HepG2 (cell line): ENCODE data around the gene PPP2R2D. TPM values are rescaled to one million over a fixed set of nuclear protein-coding genes. Genes with fewer than 3 reads are reported as not detected.

Experiments used
- GMEB2 ChIP-seq: IDR thresholded peaks from 2 replicates; pipeline ENCODE4 v1.6.1; 2016; ENCODE audit warnings: missing biosample characterization, missing genetic modification reagents, low read depth
- KLF11 ChIP-seq: IDR thresholded peaks from 2 replicates; pipeline ENCODE4 v1.6.1; 2016; ENCODE audit warnings: missing compliant biosample characterization
- MAX ChIP-seq: IDR thresholded peaks from 2 replicates; pipeline ENCODE4 v1.6.1; 2012; ENCODE audit warnings: inconsistent platforms
- MLXIP ChIP-seq: sonication (generic); formaldehyde crosslinking; IDR thresholded peaks from 2 replicates; pipeline ENCODE4 v1.9.0; 2021; ENCODE audit warnings: missing genetic modification reagents, borderline replicate concordance
- REPIN1 ChIP-seq: sonication (generic); formaldehyde crosslinking; IDR thresholded peaks from 2 replicates; pipeline ENCODE4 v1.8.0; 2022; ENCODE audit warnings: missing genetic modification reagents, low read depth, mild to moderate bottlenecking, borderline replicate concordance
- REST ChIP-seq, 2 experiments: IDR thresholded peaks; 2 replicates each; pipeline ENCODE4 v1.6.1; 2011 to 2012; ENCODE audit warnings: low read length in 2 of 2, borderline replicate concordance in 1 of 2, low read depth in 1 of 2, mild to moderate bottlenecking in 1 of 2, moderate library complexity in 1 of 2
- SKIL ChIP-seq: sonication (generic); formaldehyde crosslinking; IDR thresholded peaks from 2 replicates; pipeline ENCODE4 v1.8.0; 2022; ENCODE audit warnings: missing genetic modification reagents, mild to moderate bottlenecking, moderate library complexity, borderline replicate concordance
- SUZ12 ChIP-seq: fragments of 150-350 bp; IDR thresholded peaks from 2 replicates; pipeline ENCODE4 v1.6.1; 2014; ENCODE audit warnings: low read depth, low read length
- ZBTB26 ChIP-seq: IDR thresholded peaks from 2 replicates; pipeline ENCODE4 v1.6.1; 2016; ENCODE audit warnings: missing compliant biosample characterization, missing genetic modification reagents, borderline replicate concordance
- ZNF484 ChIP-seq: sonication (generic); formaldehyde crosslinking; IDR thresholded peaks from 2 replicates; pipeline ENCODE4 v1.5.1; 2020; ENCODE audit warnings: mild to moderate bottlenecking, low read depth, missing genetic modification reagents, borderline replicate concordance
- ZNF710 ChIP-seq: sonication (generic); formaldehyde crosslinking; IDR thresholded peaks from 2 replicates; pipeline ENCODE4 v1.5.0; 2020; ENCODE audit warnings: mild to moderate bottlenecking, missing genetic modification reagents, borderline replicate concordance
- ZNF724P ChIP-seq: sonication (generic); formaldehyde crosslinking; IDR thresholded peaks from 2 replicates; pipeline ENCODE4 v1.8.0; 2022; ENCODE audit warnings: missing genetic modification reagents, borderline replicate concordance
- polyA plus RNA-seq, 8 experiments: library from polyadenylated mRNA; depleted of rRNA in 3 of 8; stranded (reverse) in 7 of 8; unstranded in 1 of 8; fragments of >200 nt; fragmentation: Illumina TruSeq in 4 of 8; extraction: Trizol in 4 of 8; gene quantifications; 2 replicates each; pipeline versions ENCODE4 v1.2.1 to v1.2.3, GENCODE V29; 2011 to 2016; ENCODE audit warnings: low read depth in 4 of 8, missing spikeins in 1 of 8, mixed read lengths in 1 of 8; ENCODE audit not compliant: insufficient read depth in 1 of 8
- total RNA-seq, 5 experiments: library from RNA; depleted of rRNA; stranded (reverse); fragments of >200 nt; fragmentation: Illumina TruSeq; extraction: Trizol; gene quantifications; 2 replicates each; pipeline ENCODE4 v1.2.3, GENCODE V29; 2016; ENCODE audit warnings: low read depth in 1 of 5

PPP2R2D gene
- total and polyA plus RNA-seq, 2 of the 13 experiments (the other 11 are each of a cell fraction or from before 2014, with no cell fraction given): 32.7 to 33.2 TPM

GRCh38 chr10:131998050-131998844 lies 97.4 kb downstream of the PPP2R2D start (continued):
- TF ChIP-seq SKIL (CRISPR knock-in tag) (0 out of 2 replicates have a peak, but pooled peaks have one; percentile 21), KLF11 (CRISPR knock-in tag) (no peak), ZNF484 (CRISPR knock-in tag) (no peak), MLXIP (CRISPR knock-in tag) (no peak), SUZ12 (no peak), REPIN1 (no peak), MAX (peak; percentile 90), ZNF710 (CRISPR knock-in tag) (no peak), ZBTB26 (peak; percentile 79; the same call in 1 of the 2 replicates), REST (IDR thresholded peaks at IDR 0.05; ENCODE audit: borderline replicate concordance in 1 of 2, low read depth in 1 of 2, low read length in 2 of 2) (no peak), ZNF724P (CRISPR knock-in tag) (0 out of 2 replicates have a peak, but pooled peaks have one; percentile 58), GMEB2 (CRISPR knock-in tag) (no peak)
